WTC11 (cell line): ENCODE measurements around the gene CNFN. TPM values are rescaled to one million over a fixed set of nuclear protein-coding genes. Genes with fewer than 3 reads are reported as not detected.

ENCODE experiments used
- ATAC-seq: fragments of 200-7000 bp; cut with Tn5 transposase; 2 replicates; pipeline ENCODE4 v1.10.0; 2021; ENCODE audit warnings: mild to moderate bottlenecking, moderate library complexity
- CTCF ChIA-PET: fragments of 300-600 bp; sonication (Branson Sonifier 250); formaldehyde crosslinking; loops from one replicate; lab custom pipeline; 2021; ENCODE audit warnings: antibody characterized with exemption; lab: Charles Lee
- POLR2A ChIA-PET: fragments of 350-600 bp; sonication (Branson Sonifier 250); formaldehyde crosslinking; loops from one replicate; lab custom pipeline; 2021; ENCODE audit warnings: antibody characterized with exemption; lab: Charles Lee
- DNase-seq: peaks from one replicate; pipeline ENCODE4 v3.0.0; 2021; ENCODE audit warnings: low spot score
- H3K27ac Mint-ChIP-seq: 2 replicates; pipeline ENCODE4 v1.8.0; 2021; ENCODE audit warnings: mixed read lengths
- H3K27me3 Mint-ChIP-seq: 2 replicates; pipeline ENCODE4 v1.8.0; 2021; ENCODE audit warnings: low read depth, mild to moderate bottlenecking, moderate library complexity, mixed read lengths
- H3K36me3 Mint-ChIP-seq: 2 replicates; pipeline ENCODE4 v1.8.0; 2021; ENCODE audit warnings: mixed read lengths
- H3K4me1 Mint-ChIP-seq: 2 replicates; pipeline ENCODE4 v1.8.0; 2022; ENCODE audit warnings: mixed read lengths
- H3K4me3 Mint-ChIP-seq: 2 replicates; pipeline ENCODE4 v1.8.0; 2021; ENCODE audit warnings: mild to moderate bottlenecking, moderate library complexity, mixed read lengths
- H3K9me3 Mint-ChIP-seq: 2 replicates; pipeline ENCODE4 v1.8.0; 2021; ENCODE audit warnings: mixed read lengths
- ATF6 ChIP-seq: sonication (generic); formaldehyde crosslinking; IDR thresholded peaks from 2 replicates; pipeline ENCODE4 v1.8.1; 2023; ENCODE audit warnings: mild to moderate bottlenecking, missing genetic modification reagents
- ETV6 ChIP-seq: sonication (generic); formaldehyde crosslinking; IDR thresholded peaks from 2 replicates; pipeline ENCODE4 v1.8.1; 2022; ENCODE audit warnings: mild to moderate bottlenecking, missing genetic modification reagents
- GRHL2 ChIP-seq: fragments of 250-450 bp; sonication (Bioruptor Pico); IDR thresholded peaks from 2 replicates; pipeline ENCODE4 v1.8.0; 2022; ENCODE audit warnings: mild to moderate bottlenecking, moderate library complexity; ENCODE audit not compliant: insufficient replicate concordance, severe bottlenecking
- IRF1 ChIP-seq: sonication (generic); formaldehyde crosslinking; IDR thresholded peaks from 2 replicates; pipeline ENCODE4 v1.8.0; 2023; ENCODE audit warnings: missing genetic modification reagents
- IRF2 ChIP-seq: sonication (generic); formaldehyde crosslinking; IDR thresholded peaks from 2 replicates; pipeline ENCODE4 v1.8.0; 2022; ENCODE audit warnings: low read depth, missing genetic modification reagents, borderline replicate concordance
- KAT7 ChIP-seq: sonication (generic); formaldehyde crosslinking; IDR thresholded peaks from 2 replicates; pipeline ENCODE4 v1.8.1; 2023; ENCODE audit warnings: missing genetic modification reagents, mild to moderate bottlenecking, borderline replicate concordance
- MLX ChIP-seq: sonication (generic); formaldehyde crosslinking; IDR thresholded peaks from 2 replicates; pipeline ENCODE4 v1.8.1; 2023; ENCODE audit warnings: mild to moderate bottlenecking, missing genetic modification reagents, moderate library complexity
- MXD4 ChIP-seq: fragments of 250-450 bp; sonication (Bioruptor Pico); IDR thresholded peaks from 2 replicates; pipeline ENCODE4 v1.8.0; 2021; ENCODE audit warnings: mild to moderate bottlenecking, moderate library complexity, borderline replicate concordance
- MYBL2 ChIP-seq: sonication (generic); formaldehyde crosslinking; IDR thresholded peaks from 2 replicates; pipeline ENCODE4 v1.8.1; 2023; ENCODE audit warnings: mild to moderate bottlenecking, moderate library complexity, missing genetic modification reagents
- NFATC4 ChIP-seq: fragments of 250-450 bp; sonication (Bioruptor Pico); IDR thresholded peaks from 2 replicates; pipeline ENCODE4 v1.9.0; 2021; ENCODE audit warnings: mild to moderate bottlenecking
- NR2C2 ChIP-seq: sonication (generic); formaldehyde crosslinking; IDR thresholded peaks from 2 replicates; pipeline ENCODE4 v1.8.0; 2022; ENCODE audit warnings: mild to moderate bottlenecking, missing genetic modification reagents
- TEAD1 ChIP-seq: sonication (generic); formaldehyde crosslinking; IDR thresholded peaks from 2 replicates; pipeline ENCODE4 v1.8.0; 2022; ENCODE audit warnings: mild to moderate bottlenecking, missing genetic modification reagents
- USF1 ChIP-seq: sonication (generic); formaldehyde crosslinking; IDR thresholded peaks from 2 replicates; pipeline ENCODE4 v1.8.0; 2022; ENCODE audit warnings: mild to moderate bottlenecking, missing genetic modification reagents
- USF2 ChIP-seq: sonication (generic); formaldehyde crosslinking; IDR thresholded peaks from 2 replicates; pipeline ENCODE4 v1.8.1; 2023; ENCODE audit warnings: mild to moderate bottlenecking, missing genetic modification reagents, moderate library complexity
- ZNF121 ChIP-seq: sonication (generic); formaldehyde crosslinking; IDR thresholded peaks from 2 replicates; pipeline ENCODE4 v1.8.0; 2023; ENCODE audit warnings: missing genetic modification reagents
- ZNF263 ChIP-seq: sonication (generic); formaldehyde crosslinking; IDR thresholded peaks from 2 replicates; pipeline ENCODE4 v1.8.1; 2022; ENCODE audit warnings: low read depth, mild to moderate bottlenecking, moderate library complexity, missing genetic modification reagents
- ZNF425 ChIP-seq: fragments of 250-450 bp; sonication (Bioruptor Pico); conservative IDR thresholded peaks from 2 replicates; pipeline ENCODE4 v1.9.0; 2021; ENCODE audit warnings: mild to moderate bottlenecking
- total RNA-seq: library from RNA; stranded (reverse); gene quantifications from 3 replicates; pipeline ENCODE4 v1.2.3, GENCODE V29; 2021
- TF ChIP-seq, protein P1 (sequence below): sonication (generic); formaldehyde crosslinking; IDR thresholded peaks from 2 replicates; pipeline ENCODE4 v1.8.1; 2023; ENCODE audit warnings: mild to moderate bottlenecking, missing genetic modification reagents, borderline replicate concordance

Gene CNFN
- total RNA-seq, 1 experiment from 2014 or later, result 9.6 TPM

DNA sequence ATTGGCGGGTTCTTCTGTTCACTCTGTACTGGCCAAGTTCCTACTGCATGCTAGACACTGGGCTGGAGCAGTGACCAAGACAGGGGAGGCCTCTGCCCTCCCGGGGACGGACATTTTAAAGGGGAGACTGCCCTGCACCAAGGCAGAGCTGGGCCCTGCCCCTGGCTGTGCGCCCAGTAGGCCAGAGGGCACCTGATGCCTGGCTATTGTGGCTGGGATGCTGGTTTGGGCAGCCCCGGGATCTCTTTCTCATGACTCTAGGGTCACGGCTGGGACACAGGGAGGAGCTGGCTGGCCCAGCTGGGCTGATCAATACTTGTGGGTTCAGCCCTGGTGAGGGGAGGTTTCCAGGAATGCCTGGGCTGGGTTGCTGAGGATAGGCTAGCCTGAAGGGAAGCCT, 19.4 kb upstream of the CNFN start:
- Mint-ChIP-seq H3K9me3 (no peaks in the 10 kb centered on the region), H3K36me3 (0 out of 2 replicates have a peak, but pooled peaks cover 8% of the 10 kb centered on the region), H3K27ac (no peak overlapping the region), H3K4me3 (no peak overlapping the region), H3K4me1 (peaks cover 15% of the 10 kb centered on the region), H3K27me3 (peaks cover 87% of the 10 kb centered on the region)
- POLR2A ChIA-PET, result interaction anchor here (1.1 kb wide), 1 partner anchor 11 kb away, joined by 3 read pairs; no protein-coding TSS in a partner anchor
- CTCF ChIA-PET, result interaction anchor here (1.2 to 1.6 kb wide), 3 partner anchors 11 to 31 kb away, joined by 3 to 8 read pairs (median 4); no protein-coding TSS in a partner anchor
- TF ChIP-seq ATF6 (CRISPR knock-in tag), result no peak
- TF ChIP-seq ZNF425 (CRISPR knock-in tag), result no peak
- TF ChIP-seq MLX (CRISPR knock-in tag), result no peak
- TF ChIP-seq NFATC4, result no peak
- TF ChIP-seq MXD4 (CRISPR knock-in tag), result no peak
- no peak for TF ChIP-seq USF1 (CRISPR knock-in tag)
- no peak for TF ChIP-seq ETV6 (CRISPR knock-in tag)
- TF ChIP-seq NR2C2 (CRISPR knock-in tag), result no peak
- no peak for TF ChIP-seq GRHL2
- TF ChIP-seq IRF2, result no peak
- no peak for TF ChIP-seq USF2 (CRISPR knock-in tag)
- no peak for TF ChIP-seq IRF1 (CRISPR knock-in tag)
- TF ChIP-seq, protein P1, sequence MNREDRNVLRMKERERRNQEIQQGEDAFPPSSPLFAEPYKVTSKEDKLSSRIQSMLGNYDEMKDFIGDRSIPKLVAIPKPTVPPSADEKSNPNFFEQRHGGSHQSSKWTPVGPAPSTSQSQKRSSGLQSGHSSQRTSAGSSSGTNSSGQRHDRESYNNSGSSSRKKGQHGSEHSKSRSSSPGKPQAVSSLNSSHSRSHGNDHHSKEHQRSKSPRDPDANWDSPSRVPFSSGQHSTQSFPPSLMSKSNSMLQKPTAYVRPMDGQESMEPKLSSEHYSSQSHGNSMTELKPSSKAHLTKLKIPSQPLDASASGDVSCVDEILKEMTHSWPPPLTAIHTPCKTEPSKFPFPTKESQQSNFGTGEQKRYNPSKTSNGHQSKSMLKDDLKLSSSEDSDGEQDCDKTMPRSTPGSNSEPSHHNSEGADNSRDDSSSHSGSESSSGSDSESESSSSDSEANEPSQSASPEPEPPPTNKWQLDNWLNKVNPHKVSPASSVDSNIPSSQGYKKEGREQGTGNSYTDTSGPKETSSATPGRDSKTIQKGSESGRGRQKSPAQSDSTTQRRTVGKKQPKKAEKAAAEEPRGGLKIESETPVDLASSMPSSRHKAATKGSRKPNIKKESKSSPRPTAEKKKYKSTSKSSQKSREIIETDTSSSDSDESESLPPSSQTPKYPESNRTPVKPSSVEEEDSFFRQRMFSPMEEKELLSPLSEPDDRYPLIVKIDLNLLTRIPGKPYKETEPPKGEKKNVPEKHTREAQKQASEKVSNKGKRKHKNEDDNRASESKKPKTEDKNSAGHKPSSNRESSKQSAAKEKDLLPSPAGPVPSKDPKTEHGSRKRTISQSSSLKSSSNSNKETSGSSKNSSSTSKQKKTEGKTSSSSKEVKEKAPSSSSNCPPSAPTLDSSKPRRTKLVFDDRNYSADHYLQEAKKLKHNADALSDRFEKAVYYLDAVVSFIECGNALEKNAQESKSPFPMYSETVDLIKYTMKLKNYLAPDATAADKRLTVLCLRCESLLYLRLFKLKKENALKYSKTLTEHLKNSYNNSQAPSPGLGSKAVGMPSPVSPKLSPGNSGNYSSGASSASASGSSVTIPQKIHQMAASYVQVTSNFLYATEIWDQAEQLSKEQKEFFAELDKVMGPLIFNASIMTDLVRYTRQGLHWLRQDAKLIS, result no peak
- no peak for DNase-seq
- ATAC-seq, result no peak

- TF ChIP-seq NFATC4 (no peak), MXD4 (CRISPR knock-in tag) (no peak), KAT7 (no peak), MYBL2 (CRISPR knock-in tag) (no peak), ZNF263 (CRISPR knock-in tag) (no peak), TEAD1 (CRISPR knock-in tag) (no peak), ZNF121 (CRISPR knock-in tag) (no peak)
- ChIA-PET POLR2A (interaction anchor here (1.4 kb wide), 1 partner anchor 11 kb away, joined by 4 read pairs; no protein-coding TSS in a partner anchor), CTCF (interaction anchor here (1.3 to 1.5 kb wide), 2 partner anchors 27 to 33 kb away, joined by 3 to 6 read pairs; no protein-coding TSS in a partner anchor)
- Mint-ChIP-seq H3K27me3 (peaks cover 86% of the 10 kb centered on the region), H3K9me3 (no peaks in the 10 kb centered on the region), H3K4me3 (no peak overlapping the region), H3K27ac (no peak overlapping the region), H3K36me3 (0 out of 2 replicates have a peak, but pooled peaks cover 9% of the 10 kb centered on the region), H3K4me1 (peaks cover 14% of the 10 kb centered on the region)
- DNase-seq, result no peak
- no peak for ATAC-seq
Measured at GRCh38 chr19:42407816-42408175, 17.7 kb upstream of the CNFN start.
